GM18951 (cell line): Measurements from ENCODE around the gene TINAGL1.
"Not testable (repeated sequence)": the region's sequence is repeated elsewhere in the genome, so short reads cannot be mapped to it uniquely, and the experiment has no call there.

Experiments used
- POLR2A ChIP-seq: IDR thresholded peaks from 4 replicates; pipeline ENCODE4 v1.6.1; 2011; ENCODE audit warnings: mild to moderate bottlenecking; ENCODE audit not compliant: insufficient read length, insufficient read depth; ENCODE audit errors: extremely low read depth
- in situ Hi-C: fragments of 300-500 bp; cut with MboI; formaldehyde crosslinking; loops from one replicate; pipeline ENCODE4 v1.12.0; 2022; ENCODE audit warnings: low sequenced_read_pairs, mixed read lengths, inconsistent platforms; ENCODE audit not compliant: unreplicated experiment

TINAGL1 gene

GRCh38 chr1:31583082-31583994 lies 7.0 kb downstream of the TINAGL1 start:
- in situ Hi-C loops: no loop called here
- no peak for TF ChIP-seq POLR2A

DNA sequence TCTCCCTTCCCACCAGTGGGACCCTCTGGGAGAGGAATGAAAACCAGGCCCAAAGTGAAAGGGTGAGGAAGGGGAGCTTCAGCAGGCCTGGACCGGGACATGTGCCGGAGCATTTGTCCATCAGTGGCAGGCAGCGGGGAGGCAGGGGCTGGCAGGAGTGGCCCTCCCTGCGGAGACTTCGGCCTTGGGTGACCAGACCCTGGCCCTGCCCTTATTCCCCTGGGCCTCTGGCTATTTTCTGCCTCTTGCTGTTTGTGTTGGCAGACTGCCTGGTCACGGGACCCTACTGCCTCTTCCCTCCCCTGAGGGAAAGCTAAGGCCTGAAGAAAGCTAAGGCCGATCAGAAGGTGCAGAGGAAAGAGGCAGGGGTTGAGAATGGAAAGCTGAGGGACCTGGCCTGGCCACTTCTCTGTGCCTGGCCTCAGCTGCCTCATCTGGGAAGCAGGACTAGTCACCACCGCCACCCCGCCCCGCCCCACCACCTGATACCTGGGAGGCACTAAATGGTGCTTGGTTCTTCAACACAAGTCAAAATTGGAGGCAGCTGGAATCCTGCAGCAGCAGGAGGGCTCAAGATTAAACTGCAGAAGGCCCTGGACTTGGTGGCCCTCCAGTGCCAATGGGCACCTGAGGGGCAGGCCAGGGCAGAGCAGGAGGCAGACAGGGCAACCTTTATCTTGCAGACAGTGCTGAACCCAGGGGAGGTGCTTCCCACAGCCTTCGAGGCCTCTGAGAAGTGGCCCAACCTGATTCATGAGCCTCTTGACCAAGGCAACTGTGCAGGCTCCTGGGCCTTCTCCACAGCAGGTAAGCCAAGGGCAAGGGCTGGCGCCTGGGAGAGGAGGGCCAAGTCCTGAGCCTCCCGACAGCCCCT lies 7.9 kb downstream of the TINAGL1 start:
- in situ Hi-C loops: no loop called here
- no peak for TF ChIP-seq POLR2A

- in situ Hi-C loops: no loop called here
- TF ChIP-seq POLR2A: no peak
These were observed 8.8 kb downstream of the TINAGL1 start for GRCh38 chr1:31584869-31585735.

- in situ Hi-C loops: no loop called here
- TF ChIP-seq POLR2A: no peak
These were observed 9.5 kb downstream of the TINAGL1 start for GRCh38 chr1:31585736-31586365.

DNA sequence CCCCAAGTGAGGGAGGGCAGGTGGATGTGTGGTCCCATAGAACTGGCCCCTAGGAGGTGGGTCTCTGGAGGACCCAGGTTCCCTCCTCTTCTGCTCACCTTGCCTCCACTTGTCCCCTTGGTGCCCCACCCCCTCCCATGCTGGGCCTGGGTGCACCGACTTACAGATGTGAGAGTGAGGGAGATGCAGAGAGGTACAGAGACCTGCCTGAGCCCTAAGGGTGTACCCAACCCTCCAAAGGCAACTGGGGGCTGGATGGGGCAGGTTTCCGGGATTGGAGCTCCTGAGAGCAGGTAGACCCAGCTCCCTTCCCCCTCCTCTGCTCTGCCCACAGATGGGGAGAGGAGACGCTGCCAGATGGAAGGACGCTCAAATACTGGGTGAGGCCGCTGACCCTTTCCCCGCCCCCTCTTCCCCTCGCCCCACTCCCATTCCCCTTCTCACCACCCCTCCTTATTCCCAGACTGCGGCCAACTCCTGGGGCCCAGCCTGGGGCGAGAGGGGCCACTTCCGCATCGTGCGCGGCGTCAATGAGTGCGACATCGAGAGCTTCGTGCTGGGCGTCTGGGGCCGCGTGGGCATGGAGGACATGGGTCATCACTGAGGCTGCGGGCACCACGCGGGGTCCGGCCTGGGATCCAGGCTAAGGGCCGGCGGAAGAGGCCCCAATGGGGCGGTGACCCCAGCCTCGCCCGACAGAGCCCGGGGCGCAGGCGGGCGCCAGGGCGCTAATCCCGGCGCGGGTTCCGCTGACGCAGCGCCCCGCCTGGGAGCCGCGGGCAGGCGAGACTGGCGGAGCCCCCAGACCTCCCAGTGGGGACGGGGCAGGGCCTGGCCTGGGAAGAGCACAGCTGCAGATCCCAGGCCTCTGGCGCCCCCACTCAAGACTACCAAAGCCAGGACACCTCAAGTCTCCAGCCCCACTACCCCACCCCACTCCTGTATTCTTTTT lies 10.3 kb downstream of the TINAGL1 start:
- in situ Hi-C loops: no loop called here
- TF ChIP-seq POLR2A: no peak

DNA sequence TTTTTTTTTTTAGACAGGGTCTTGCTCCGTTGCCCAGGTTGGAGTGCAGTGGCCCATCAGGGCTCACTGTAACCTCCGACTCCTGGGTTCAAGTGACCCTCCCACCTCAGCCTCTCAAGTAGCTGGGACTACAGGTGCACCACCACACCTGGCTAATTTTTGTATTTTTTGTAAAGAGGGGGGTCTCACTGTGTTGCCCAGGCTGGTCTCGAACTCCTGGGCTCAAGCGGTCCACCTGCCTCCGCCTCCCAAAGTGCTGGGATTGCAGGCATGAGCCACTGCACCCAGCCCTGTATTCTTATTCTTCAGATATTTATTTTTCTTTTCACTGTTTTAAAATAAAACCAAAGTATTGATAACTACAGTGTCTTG lies 11.0 kb downstream of the TINAGL1 start:
- in situ Hi-C loops: not testable (repeated sequence)

- in situ Hi-C loops: no loop called here
These were observed 11.6 kb downstream of the TINAGL1 start for GRCh38 chr1:31587720-31588423.

GRCh38 chr1:31588751-31589515 lies 12.6 kb downstream of the TINAGL1 start:
- no peak for TF ChIP-seq POLR2A
- in situ Hi-C loops: no loop called here

More at GRCh38 chr1:31587720-31588423, 11.6 kb downstream of the TINAGL1 start:
- TF ChIP-seq POLR2A: no peak

DNA sequence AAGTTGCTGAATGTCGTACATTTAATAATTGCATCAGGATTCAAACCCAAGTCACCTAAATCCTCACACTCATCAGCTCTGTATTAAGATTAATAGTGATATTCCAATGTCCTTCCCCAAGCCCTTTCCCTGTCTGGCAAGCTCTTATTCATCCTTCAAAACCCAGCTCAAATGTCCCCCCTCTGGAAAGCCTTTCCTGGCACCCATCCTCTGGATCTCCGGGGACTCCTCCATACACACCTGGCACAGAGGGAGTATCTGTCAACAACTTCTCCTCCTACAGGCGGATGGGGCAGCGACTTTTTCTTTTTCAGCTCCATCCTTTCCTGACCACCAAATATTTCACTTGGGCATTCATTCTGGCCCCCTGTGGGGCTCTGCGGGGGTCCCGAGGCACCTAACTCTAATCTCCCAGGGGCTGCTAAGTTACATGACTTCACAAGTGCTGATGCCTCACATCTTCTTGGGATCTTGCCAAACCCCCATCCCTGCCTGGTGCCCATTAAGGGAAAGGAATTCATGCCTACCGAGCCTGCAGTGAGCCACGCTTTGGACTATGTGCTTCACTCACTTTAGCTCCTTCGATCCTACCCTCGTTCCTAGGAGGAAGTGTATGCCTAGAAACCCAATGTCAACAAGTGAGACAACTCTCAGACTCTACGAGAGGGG lies 15.2 kb downstream of the TINAGL1 start:
- in situ Hi-C loops: no loop called here
- TF ChIP-seq POLR2A: no peak

DNA sequence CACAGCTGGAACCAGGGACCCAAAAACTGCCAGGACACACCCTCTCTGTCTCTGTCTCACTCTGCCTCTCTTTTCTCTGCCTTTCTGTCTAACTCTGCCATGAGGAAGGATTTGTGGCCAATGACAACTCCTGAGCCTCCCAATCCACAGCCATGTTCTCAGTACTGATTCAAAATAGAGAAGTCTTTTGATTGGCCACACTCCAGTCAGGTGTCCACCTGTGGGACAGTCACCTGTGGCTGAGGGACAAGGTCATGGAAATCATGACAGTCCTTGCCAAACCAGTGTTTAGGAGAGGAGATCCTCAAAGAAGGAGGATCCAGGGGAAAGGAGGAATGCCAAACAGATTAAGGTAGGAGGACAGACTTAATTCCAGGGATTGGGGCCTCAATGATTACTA lies 15.8 kb downstream of the TINAGL1 start:
- no peak for TF ChIP-seq POLR2A
- in situ Hi-C loops: no loop called here
